GM23338 (cell line): Measurements from ENCODE around the gene BNIP1. TPM values are rescaled to one million over a fixed set of nuclear protein-coding genes. Genes with fewer than 3 reads are reported as not detected.

ENCODE experiments used
- ATAC-seq: fragments of 200-7000 bp; cut with Tn5 transposase; 3 replicates; pipeline ENCODE4 v1.9.1; 2020
- DNase-seq: peaks from one replicate; pipeline ENCODE4 v3.0.0-alpha.2; 2015; ENCODE audit warnings: low spot score
- H2AFZ ChIP-seq: fragments of 200-600 bp; sonication (generic); 2 replicates; pipeline ENCODE4 v1.8.0; 2016; ENCODE audit warnings: antibody characterized with exemption, mild to moderate bottlenecking, moderate library complexity
- H3F3A ChIP-seq: fragments of 200-600 bp; sonication (generic); replicated peaks from 2 replicates; pipeline ENCODE4 v1.8.0; 2017; ENCODE audit warnings: antibody characterized with exemption, mixed run types, low read depth
- H3K27ac ChIP-seq: fragments of 200-600 bp; sonication (generic); 2 replicates; pipeline ENCODE4 v1.6.1; 2016; ENCODE audit warnings: low read depth
- H3K27me3 ChIP-seq: fragments of 200-600 bp; sonication (generic); 2 replicates; pipeline ENCODE4 v1.8.0; 2016; ENCODE audit warnings: mild to moderate bottlenecking, mixed run types, moderate library complexity; ENCODE audit not compliant: insufficient read depth
- H3K36me3 ChIP-seq: fragments of 200-600 bp; sonication (generic); 2 replicates; pipeline ENCODE4 v1.8.0; 2016; ENCODE audit warnings: mild to moderate bottlenecking; ENCODE audit not compliant: insufficient read depth
- H3K4me1 ChIP-seq: fragments of 200-600 bp; sonication (generic); 2 replicates; pipeline ENCODE4 v1.8.0; 2016; ENCODE audit warnings: mild to moderate bottlenecking, moderate library complexity; ENCODE audit not compliant: insufficient read depth
- H3K4me2 ChIP-seq: fragments of 200-600 bp; sonication (generic); 2 replicates; pipeline ENCODE4 v1.7.1; 2017; ENCODE audit warnings: mixed run types
- H3K4me3 ChIP-seq: fragments of 200-600 bp; sonication (generic); 2 replicates; pipeline ENCODE4 v1.6.1; 2016; ENCODE audit warnings: mixed run types
- H3K79me2 ChIP-seq: fragments of 200-600 bp; sonication (generic); replicated peaks from 2 replicates; pipeline ENCODE4 v1.8.0; 2017; ENCODE audit warnings: mild to moderate bottlenecking; ENCODE audit not compliant: insufficient read depth
- H3K9me2 ChIP-seq: fragments of 200-600 bp; sonication (generic); 2 replicates; pipeline ENCODE4 v1.8.0; 2017; ENCODE audit not compliant: insufficient read depth
- H4K20me1 ChIP-seq: fragments of 200-600 bp; sonication (generic); replicated peaks from 2 replicates; pipeline ENCODE4 v1.8.0; 2017; ENCODE audit warnings: mild to moderate bottlenecking; ENCODE audit not compliant: insufficient read depth
- H3K27ac Mint-ChIP-seq: 2 replicates; pipeline ENCODE4 v1.8.0; 2020; ENCODE audit warnings: inconsistent platforms, mild to moderate bottlenecking, moderate library complexity, mixed read lengths
- H3K27me3 Mint-ChIP-seq: 3 replicates; pipeline ENCODE4 v1.8.0; 2022; ENCODE audit warnings: low read depth, mild to moderate bottlenecking, moderate library complexity, mixed read lengths, inconsistent platforms; ENCODE audit not compliant: insufficient read depth, poor library complexity
- H3K36me3 Mint-ChIP-seq: 3 replicates; pipeline ENCODE4 v1.8.0; 2021; ENCODE audit warnings: low read depth, mild to moderate bottlenecking, inconsistent platforms, moderate library complexity, mixed read lengths
- H3K4me1 Mint-ChIP-seq: 3 replicates; pipeline ENCODE4 v1.8.0; 2020; ENCODE audit warnings: mild to moderate bottlenecking, inconsistent platforms, mixed read lengths
- H3K4me3 Mint-ChIP-seq: 3 replicates; pipeline ENCODE4 v1.8.0; 2021; ENCODE audit warnings: moderate library complexity, mild to moderate bottlenecking, inconsistent platforms, mixed read lengths
- H3K9me3 Mint-ChIP-seq: 3 replicates; pipeline ENCODE4 v1.8.0; 2020; ENCODE audit warnings: moderate library complexity, mild to moderate bottlenecking, inconsistent platforms, mixed read lengths
- CREB1 ChIP-seq: fragments of 250-450 bp; sonication (Bioruptor Pico); IDR thresholded peaks from 2 replicates; pipeline ENCODE4 v1.5.0; 2020; ENCODE audit warnings: low read depth, mild to moderate bottlenecking, moderate library complexity
- EZH2 ChIP-seq: fragments of 200-600 bp; sonication (generic); IDR thresholded peaks from one replicate; pipeline ENCODE4 v1.8.0; 2017; ENCODE audit warnings: antibody characterized with exemption, mild to moderate bottlenecking, low read depth; ENCODE audit not compliant: unreplicated experiment
- EZH2phosphoT487 ChIP-seq: fragments of 200-600 bp; sonication (generic); IDR thresholded peaks from one replicate; pipeline ENCODE4 v1.8.1; 2018; ENCODE audit warnings: antibody characterized with exemption; ENCODE audit not compliant: unreplicated experiment
- JUNB ChIP-seq: IDR thresholded peaks from one replicate; pipeline ENCODE4 v1.6.1; 2016; ENCODE audit warnings: antibody characterized with exemption; ENCODE audit not compliant: unreplicated experiment
- NANOG ChIP-seq: IDR thresholded peaks from 2 replicates; pipeline ENCODE4 v1.6.1; 2016; ENCODE audit warnings: antibody characterized with exemption, borderline replicate concordance
- POLR2AphosphoS5 ChIP-seq: IDR thresholded peaks from 2 replicates; pipeline ENCODE4 v1.6.1; 2016; ENCODE audit warnings: antibody characterized with exemption, low read depth
- STAT1 ChIP-seq: IDR thresholded peaks from one replicate; pipeline ENCODE4 v1.6.1; 2016; ENCODE audit warnings: antibody characterized with exemption; ENCODE audit not compliant: unreplicated experiment
- ZNF114 ChIP-seq: fragments of 250-450 bp; sonication (Bioruptor Pico); IDR thresholded peaks from 2 replicates; pipeline ENCODE4 v1.5.0; 2020; ENCODE audit warnings: mild to moderate bottlenecking, moderate library complexity
- ZNF331 ChIP-seq: fragments of 250-450 bp; sonication (Bioruptor Pico); IDR thresholded peaks from 2 replicates; pipeline ENCODE4 v1.5.0; 2020; ENCODE audit warnings: low read depth, mild to moderate bottlenecking, moderate library complexity
- polyA plus RNA-seq: library from polyadenylated mRNA; unstranded; fragments of >200 nt; fragmentation: Nextera tagmentation; extraction: Ambion mirVana; gene quantifications from 2 replicates; pipeline ENCODE4 v1.2.1, GENCODE V29; 2016
- total RNA-seq: library from RNA; depleted of rRNA; stranded (reverse); fragments of >200 nt; shearing (Covaris generic); gene quantifications from 2 replicates; pipeline ENCODE4 v1.2.3, GENCODE V29; 2014
- TF ChIP-seq, protein P1 (sequence below): IDR thresholded peaks from one replicate; pipeline ENCODE4 v1.6.1; 2018; ENCODE audit warnings: antibody characterized with exemption; ENCODE audit not compliant: unreplicated experiment
- TF ChIP-seq, protein P2 (sequence below), 2 experiments: fragments of 200-600 bp in 1 of 2; sonication (generic) in 1 of 2; conservative IDR thresholded peaks; 2 replicates each; pipeline versions ENCODE4 v1.5.1 to v1.6.1; 2016 to 2017; ENCODE audit warnings: antibody characterized with exemption in 2 of 2, low read depth in 2 of 2, mild to moderate bottlenecking in 2 of 2, moderate library complexity in 1 of 2
- TF ChIP-seq, protein P3 (sequence below): fragments of 250-450 bp; sonication (Bioruptor Pico); IDR thresholded peaks from 2 replicates; pipeline ENCODE4 v1.5.0; 2020; ENCODE audit warnings: mild to moderate bottlenecking, moderate library complexity
- TF ChIP-seq, protein P4 (sequence below): IDR thresholded peaks from 2 replicates; pipeline ENCODE4 v1.6.1; 2016; ENCODE audit warnings: antibody characterized with exemption

Gene BNIP1
- total and polyA plus RNA-seq, 2 experiments from 2014 or later, result 12.1 to 17.0 TPM

DNA sequence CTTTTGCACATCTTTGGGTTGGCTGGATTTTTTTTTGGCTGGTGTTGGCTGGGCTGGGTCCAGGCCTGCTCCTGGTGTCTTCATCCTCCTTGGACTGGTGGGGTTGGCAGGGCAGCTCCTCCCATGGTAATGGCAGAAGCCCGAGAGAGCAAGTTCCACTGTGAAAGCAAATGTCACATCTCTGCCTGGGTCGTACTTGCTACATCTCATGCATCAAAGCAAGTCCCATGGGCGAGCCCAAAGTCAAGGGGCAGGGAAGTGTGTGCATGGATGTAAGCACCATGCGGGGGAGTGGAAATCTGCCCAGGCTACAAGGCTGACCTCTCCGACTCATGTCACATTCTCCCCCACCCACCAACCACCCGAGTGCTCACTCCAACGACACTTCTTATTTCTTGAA lies 64.0 kb downstream of the BNIP1 start:
- no peaks in the 10 kb centered on the region; the same call in 2 of the 3 replicates for H3K36me3 Mint-ChIP-seq
- peaks cover 11% of the 10 kb centered on the region; the same call in 2 of the 3 replicates for H3K9me3 Mint-ChIP-seq
- no peak for DNase-seq
- peaks cover 9% of the 10 kb centered on the region for H3K27me3 Mint-ChIP-seq
- Histone ChIP-seq H3K79me2 (no peaks in the 10 kb centered on the region), H3K36me3 (no peaks in the 10 kb centered on the region), H3K4me2 (no peak overlapping the region), H3K27me3 (no peaks in the 10 kb centered on the region; the same call in 1 of the 2 replicates), H2AFZ (no peak overlapping the region), H3K9me2 (no peaks in the 10 kb centered on the region), H3K4me3 (no peak overlapping the region), H3F3A (no peaks in the 10 kb centered on the region), H4K20me1 (no peaks in the 10 kb centered on the region), H3K4me1 (no peaks in the 10 kb centered on the region), H3K27ac (no peak overlapping the region)
- no peak overlapping the region for H3K27ac Mint-ChIP-seq
- no peak overlapping the region for H3K4me3 Mint-ChIP-seq
- no peak for ATAC-seq
- H3K4me1 Mint-ChIP-seq, result no peaks in the 10 kb centered on the region
- no peak for TF ChIP-seq CREB1
- no peak for TF ChIP-seq STAT1
- TF ChIP-seq, protein P1, sequence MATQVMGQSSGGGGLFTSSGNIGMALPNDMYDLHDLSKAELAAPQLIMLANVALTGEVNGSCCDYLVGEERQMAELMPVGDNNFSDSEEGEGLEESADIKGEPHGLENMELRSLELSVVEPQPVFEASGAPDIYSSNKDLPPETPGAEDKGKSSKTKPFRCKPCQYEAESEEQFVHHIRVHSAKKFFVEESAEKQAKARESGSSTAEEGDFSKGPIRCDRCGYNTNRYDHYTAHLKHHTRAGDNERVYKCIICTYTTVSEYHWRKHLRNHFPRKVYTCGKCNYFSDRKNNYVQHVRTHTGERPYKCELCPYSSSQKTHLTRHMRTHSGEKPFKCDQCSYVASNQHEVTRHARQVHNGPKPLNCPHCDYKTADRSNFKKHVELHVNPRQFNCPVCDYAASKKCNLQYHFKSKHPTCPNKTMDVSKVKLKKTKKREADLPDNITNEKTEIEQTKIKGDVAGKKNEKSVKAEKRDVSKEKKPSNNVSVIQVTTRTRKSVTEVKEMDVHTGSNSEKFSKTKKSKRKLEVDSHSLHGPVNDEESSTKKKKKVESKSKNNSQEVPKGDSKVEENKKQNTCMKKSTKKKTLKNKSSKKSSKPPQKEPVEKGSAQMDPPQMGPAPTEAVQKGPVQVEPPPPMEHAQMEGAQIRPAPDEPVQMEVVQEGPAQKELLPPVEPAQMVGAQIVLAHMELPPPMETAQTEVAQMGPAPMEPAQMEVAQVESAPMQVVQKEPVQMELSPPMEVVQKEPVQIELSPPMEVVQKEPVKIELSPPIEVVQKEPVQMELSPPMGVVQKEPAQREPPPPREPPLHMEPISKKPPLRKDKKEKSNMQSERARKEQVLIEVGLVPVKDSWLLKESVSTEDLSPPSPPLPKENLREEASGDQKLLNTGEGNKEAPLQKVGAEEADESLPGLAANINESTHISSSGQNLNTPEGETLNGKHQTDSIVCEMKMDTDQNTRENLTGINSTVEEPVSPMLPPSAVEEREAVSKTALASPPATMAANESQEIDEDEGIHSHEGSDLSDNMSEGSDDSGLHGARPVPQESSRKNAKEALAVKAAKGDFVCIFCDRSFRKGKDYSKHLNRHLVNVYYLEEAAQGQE, result no peak
- TF ChIP-seq NANOG, result no peak
- TF ChIP-seq EZH2, result no peak
- no peak for TF ChIP-seq ZNF114 (CRISPR knock-in tag)
- TF ChIP-seq, protein P2, sequence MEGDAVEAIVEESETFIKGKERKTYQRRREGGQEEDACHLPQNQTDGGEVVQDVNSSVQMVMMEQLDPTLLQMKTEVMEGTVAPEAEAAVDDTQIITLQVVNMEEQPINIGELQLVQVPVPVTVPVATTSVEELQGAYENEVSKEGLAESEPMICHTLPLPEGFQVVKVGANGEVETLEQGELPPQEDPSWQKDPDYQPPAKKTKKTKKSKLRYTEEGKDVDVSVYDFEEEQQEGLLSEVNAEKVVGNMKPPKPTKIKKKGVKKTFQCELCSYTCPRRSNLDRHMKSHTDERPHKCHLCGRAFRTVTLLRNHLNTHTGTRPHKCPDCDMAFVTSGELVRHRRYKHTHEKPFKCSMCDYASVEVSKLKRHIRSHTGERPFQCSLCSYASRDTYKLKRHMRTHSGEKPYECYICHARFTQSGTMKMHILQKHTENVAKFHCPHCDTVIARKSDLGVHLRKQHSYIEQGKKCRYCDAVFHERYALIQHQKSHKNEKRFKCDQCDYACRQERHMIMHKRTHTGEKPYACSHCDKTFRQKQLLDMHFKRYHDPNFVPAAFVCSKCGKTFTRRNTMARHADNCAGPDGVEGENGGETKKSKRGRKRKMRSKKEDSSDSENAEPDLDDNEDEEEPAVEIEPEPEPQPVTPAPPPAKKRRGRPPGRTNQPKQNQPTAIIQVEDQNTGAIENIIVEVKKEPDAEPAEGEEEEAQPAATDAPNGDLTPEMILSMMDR (conservative IDR thresholded peaks at IDR 0.05; ENCODE audit: low read depth in 2 of 2), result no peak
- TF ChIP-seq, protein P3, sequence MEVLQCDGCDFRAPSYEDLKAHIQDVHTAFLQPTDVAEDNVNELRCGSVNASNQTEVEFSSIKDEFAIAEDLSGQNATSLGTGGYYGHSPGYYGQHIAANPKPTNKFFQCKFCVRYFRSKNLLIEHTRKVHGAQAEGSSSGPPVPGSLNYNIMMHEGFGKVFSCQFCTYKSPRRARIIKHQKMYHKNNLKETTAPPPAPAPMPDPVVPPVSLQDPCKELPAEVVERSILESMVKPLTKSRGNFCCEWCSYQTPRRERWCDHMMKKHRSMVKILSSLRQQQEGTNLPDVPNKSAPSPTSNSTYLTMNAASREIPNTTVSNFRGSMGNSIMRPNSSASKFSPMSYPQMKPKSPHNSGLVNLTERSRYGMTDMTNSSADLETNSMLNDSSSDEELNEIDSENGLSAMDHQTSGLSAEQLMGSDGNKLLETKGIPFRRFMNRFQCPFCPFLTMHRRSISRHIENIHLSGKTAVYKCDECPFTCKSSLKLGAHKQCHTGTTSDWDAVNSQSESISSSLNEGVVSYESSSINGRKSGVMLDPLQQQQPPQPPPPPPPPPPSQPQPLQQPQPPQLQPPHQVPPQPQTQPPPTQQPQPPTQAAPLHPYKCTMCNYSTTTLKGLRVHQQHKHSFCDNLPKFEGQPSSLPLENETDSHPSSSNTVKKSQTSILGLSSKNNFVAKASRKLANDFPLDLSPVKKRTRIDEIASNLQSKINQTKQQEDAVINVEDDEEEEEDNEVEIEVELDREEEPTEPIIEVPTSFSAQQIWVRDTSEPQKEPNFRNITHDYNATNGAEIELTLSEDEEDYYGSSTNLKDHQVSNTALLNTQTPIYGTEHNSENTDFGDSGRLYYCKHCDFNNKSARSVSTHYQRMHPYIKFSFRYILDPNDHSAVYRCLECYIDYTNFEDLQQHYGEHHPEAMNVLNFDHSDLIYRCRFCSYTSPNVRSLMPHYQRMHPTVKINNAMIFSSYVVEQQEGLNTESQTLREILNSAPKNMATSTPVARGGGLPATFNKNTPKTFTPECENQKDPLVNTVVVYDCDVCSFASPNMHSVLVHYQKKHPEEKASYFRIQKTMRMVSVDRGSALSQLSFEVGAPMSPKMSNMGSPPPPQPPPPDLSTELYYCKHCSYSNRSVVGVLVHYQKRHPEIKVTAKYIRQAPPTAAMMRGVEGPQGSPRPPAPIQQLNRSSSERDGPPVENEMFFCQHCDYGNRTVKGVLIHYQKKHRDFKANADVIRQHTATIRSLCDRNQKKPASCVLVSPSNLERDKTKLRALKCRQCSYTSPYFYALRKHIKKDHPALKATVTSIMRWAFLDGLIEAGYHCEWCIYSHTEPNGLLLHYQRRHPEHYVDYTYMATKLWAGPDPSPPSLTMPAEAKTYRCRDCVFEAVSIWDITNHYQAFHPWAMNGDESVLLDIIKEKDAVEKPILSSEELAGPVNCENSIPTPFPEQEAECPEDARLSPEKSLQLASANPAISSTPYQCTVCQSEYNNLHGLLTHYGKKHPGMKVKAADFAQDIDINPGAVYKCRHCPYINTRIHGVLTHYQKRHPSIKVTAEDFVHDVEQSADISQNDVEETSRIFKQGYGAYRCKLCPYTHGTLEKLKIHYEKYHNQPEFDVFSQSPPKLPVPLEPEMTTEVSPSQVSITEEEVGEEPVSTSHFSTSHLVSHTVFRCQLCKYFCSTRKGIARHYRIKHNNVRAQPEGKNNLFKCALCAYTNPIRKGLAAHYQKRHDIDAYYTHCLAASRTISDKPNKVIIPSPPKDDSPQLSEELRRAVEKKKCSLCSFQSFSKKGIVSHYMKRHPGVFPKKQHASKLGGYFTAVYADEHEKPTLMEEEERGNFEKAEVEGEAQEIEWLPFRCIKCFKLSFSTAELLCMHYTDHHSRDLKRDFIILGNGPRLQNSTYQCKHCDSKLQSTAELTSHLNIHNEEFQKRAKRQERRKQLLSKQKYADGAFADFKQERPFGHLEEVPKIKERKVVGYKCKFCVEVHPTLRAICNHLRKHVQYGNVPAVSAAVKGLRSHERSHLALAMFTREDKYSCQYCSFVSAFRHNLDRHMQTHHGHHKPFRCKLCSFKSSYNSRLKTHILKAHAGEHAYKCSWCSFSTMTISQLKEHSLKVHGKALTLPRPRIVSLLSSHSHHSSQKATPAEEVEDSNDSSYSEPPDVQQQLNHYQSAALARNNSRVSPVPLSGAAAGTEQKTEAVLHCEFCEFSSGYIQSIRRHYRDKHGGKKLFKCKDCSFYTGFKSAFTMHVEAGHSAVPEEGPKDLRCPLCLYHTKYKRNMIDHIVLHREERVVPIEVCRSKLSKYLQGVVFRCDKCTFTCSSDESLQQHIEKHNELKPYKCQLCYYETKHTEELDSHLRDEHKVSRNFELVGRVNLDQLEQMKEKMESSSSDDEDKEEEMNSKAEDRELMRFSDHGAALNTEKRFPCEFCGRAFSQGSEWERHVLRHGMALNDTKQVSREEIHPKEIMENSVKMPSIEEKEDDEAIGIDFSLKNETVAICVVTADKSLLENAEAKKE (CRISPR knock-in tag), result no peak
- TF ChIP-seq, protein P4, sequence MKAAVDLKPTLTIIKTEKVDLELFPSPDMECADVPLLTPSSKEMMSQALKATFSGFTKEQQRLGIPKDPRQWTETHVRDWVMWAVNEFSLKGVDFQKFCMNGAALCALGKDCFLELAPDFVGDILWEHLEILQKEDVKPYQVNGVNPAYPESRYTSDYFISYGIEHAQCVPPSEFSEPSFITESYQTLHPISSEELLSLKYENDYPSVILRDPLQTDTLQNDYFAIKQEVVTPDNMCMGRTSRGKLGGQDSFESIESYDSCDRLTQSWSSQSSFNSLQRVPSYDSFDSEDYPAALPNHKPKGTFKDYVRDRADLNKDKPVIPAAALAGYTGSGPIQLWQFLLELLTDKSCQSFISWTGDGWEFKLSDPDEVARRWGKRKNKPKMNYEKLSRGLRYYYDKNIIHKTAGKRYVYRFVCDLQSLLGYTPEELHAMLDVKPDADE, result no peak
- TF ChIP-seq JUNB, result no peak
- no peak for TF ChIP-seq ZNF331 (CRISPR knock-in tag)
- no peak for TF ChIP-seq POLR2AphosphoS5
- no peak for TF ChIP-seq EZH2phosphoT487
